ENCODE results near the gene TNFAIP8L3. TPM values are rescaled to one million over a fixed set of nuclear protein-coding genes. Genes with fewer than 3 reads are reported as not detected.
A peak's percentile ranks its signal among the peaks of the same experiment; 100 is the strongest.
"Not testable (repeated sequence)": the region's sequence is repeated elsewhere in the genome, so short reads cannot be mapped to it uniquely, and the experiment has no call there.

The TNFAIP8L3 gene
- total RNA-seq (9.7 TPM), polyA plus RNA-seq (31.2 TPM)

- Histone ChIP-seq H3K27ac (ENCODE audit: low read depth) (peak within 1 kb of the TSS; percentile 74), H3K4me1 (ENCODE audit: insufficient read depth) (no peaks in the 10 kb centered on the region), H3K36me3 (ENCODE audit: insufficient read depth) (no peaks in the 10 kb centered on the region), H3K4me3 (ENCODE audit: low read depth, low read length) (peak within 1 kb of the TSS; percentile 80)
- DNase-seq (ENCODE audit: extremely low spot score), result no peak
- 2% methylated on average over 98 of the region's 98 CpGs for WGBS
Measured at GRCh38 chr15:51094606-51095569, at the start of gene TNFAIP8L3. Gene TNFAIP8L3, minus strand, starts transcription at chr15:51094906. Its CDS starts 311 bp downstream, at chr15:51094595.

GRCh38 chr15:51144021-51144532, 49.4 kb upstream of the TNFAIP8L3 start:
- H3K4me3 ChIP-seq (ENCODE audit: low read depth, low read length), result no peak overlapping the region
- WGBS, result 56% methylated on average over 3 of the region's 3 CpGs
- H3K36me3 ChIP-seq (ENCODE audit: insufficient read depth), result no peaks in the 10 kb centered on the region
- no peaks in the 10 kb centered on the region for H3K4me1 ChIP-seq (ENCODE audit: insufficient read depth)
- DNase-seq (ENCODE audit: extremely low spot score), result no peak
- no peak overlapping the region for H3K27ac ChIP-seq (ENCODE audit: low read depth)

DNA sequence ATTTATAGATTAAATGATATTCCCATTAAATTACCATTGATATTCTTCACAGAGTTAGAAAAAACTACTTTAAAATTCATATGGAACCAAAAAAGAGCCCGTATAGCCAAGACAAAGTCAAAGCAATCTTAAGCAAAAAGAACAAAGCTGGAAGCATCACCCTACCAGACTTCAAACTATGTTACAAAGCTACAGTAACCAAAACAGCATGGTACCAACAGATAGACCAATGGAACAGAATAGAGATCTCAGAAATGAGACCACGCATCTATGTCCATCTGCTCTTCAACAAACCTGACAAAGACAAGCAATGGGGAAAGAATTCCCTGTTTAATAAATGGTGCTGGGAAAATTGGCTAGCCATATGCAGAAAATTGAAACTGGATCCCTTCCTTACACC, 45.6 kb upstream of the TNFAIP8L3 start:
- not testable (repeated sequence) for DNase-seq (ENCODE audit: extremely low spot score); H3K4me3 ChIP-seq (ENCODE audit: low read depth, low read length); H3K36me3 ChIP-seq (ENCODE audit: insufficient read depth); H3K27ac ChIP-seq (ENCODE audit: low read depth); H3K4me1 ChIP-seq (ENCODE audit: insufficient read depth)
- 94% methylated on average over 2 of the region's 2 CpGs for WGBS

- no peak for DNase-seq (ENCODE audit: extremely low spot score)
- Histone ChIP-seq H3K27ac (ENCODE audit: low read depth) (no peak overlapping the region), H3K4me3 (ENCODE audit: low read depth, low read length) (no peak overlapping the region), H3K4me1 (ENCODE audit: insufficient read depth) (no peaks in the 10 kb centered on the region), H3K36me3 (ENCODE audit: insufficient read depth) (no peaks in the 10 kb centered on the region)
- WGBS, result 77% methylated on average over 1 of the region's 1 CpG
Measured at GRCh38 chr15:51139091-51139490, 44.4 kb upstream of the TNFAIP8L3 start.

DNA sequence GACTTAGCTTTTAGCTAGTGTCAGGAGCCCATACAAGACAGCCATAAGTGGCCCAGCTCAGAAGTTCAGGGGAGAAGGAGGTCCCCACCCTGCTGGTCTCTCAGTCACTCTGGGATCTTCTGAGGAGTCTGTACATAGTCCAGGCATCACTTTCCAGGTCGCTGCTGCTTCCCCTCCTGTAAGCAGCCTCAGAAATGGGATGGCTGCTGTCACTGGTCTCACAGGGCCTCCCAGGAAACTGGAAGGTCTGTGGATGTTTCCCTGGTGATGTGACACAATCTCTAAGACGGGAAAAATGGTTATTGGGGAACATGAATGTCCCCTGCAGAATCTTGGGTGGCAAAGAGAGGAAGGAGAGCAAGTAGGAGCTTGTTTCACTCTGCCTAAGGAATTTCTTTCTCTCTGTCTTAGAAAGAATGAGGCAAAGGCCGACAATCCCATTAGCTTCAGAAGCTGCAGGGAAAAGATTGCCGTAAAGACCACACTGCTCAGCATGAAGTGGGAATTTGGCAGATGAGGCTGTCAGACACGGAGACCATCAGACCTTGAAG, 43.2 kb upstream of the TNFAIP8L3 start:
- no peaks in the 10 kb centered on the region for H3K36me3 ChIP-seq (ENCODE audit: insufficient read depth)

GRCh38 chr15:51137024-51137423, 42.3 kb upstream of the TNFAIP8L3 start:
- 81% methylated on average over 1 of the region's 1 CpG for WGBS

More for the DNA sequence above, 43.2 kb upstream of the TNFAIP8L3 start:
- H3K27ac ChIP-seq (ENCODE audit: low read depth), result no peak overlapping the region
- no peak overlapping the region for H3K4me3 ChIP-seq (ENCODE audit: low read depth, low read length)
- no peak for DNase-seq (ENCODE audit: extremely low spot score)
- H3K4me1 ChIP-seq (ENCODE audit: insufficient read depth), result no peaks in the 10 kb centered on the region
- WGBS, result 65% methylated on average over 5 of the region's 5 CpGs

GRCh38 chr15:51135276-51135675, 40.6 kb upstream of the TNFAIP8L3 start:
- no peak for DNase-seq (ENCODE audit: extremely low spot score)
- no peak overlapping the region for H3K4me3 ChIP-seq (ENCODE audit: low read depth, low read length)
- WGBS, result 95% methylated on average over 2 of the region's 2 CpGs

More at GRCh38 chr15:51137024-51137423, 42.3 kb upstream of the TNFAIP8L3 start:
- no peaks in the 10 kb centered on the region for H3K36me3 ChIP-seq (ENCODE audit: insufficient read depth)
- no peak for DNase-seq (ENCODE audit: extremely low spot score)
- no peaks in the 10 kb centered on the region for H3K4me1 ChIP-seq (ENCODE audit: insufficient read depth)
- H3K27ac ChIP-seq (ENCODE audit: low read depth), result no peak overlapping the region
- no peak overlapping the region for H3K4me3 ChIP-seq (ENCODE audit: low read depth, low read length)

DNA sequence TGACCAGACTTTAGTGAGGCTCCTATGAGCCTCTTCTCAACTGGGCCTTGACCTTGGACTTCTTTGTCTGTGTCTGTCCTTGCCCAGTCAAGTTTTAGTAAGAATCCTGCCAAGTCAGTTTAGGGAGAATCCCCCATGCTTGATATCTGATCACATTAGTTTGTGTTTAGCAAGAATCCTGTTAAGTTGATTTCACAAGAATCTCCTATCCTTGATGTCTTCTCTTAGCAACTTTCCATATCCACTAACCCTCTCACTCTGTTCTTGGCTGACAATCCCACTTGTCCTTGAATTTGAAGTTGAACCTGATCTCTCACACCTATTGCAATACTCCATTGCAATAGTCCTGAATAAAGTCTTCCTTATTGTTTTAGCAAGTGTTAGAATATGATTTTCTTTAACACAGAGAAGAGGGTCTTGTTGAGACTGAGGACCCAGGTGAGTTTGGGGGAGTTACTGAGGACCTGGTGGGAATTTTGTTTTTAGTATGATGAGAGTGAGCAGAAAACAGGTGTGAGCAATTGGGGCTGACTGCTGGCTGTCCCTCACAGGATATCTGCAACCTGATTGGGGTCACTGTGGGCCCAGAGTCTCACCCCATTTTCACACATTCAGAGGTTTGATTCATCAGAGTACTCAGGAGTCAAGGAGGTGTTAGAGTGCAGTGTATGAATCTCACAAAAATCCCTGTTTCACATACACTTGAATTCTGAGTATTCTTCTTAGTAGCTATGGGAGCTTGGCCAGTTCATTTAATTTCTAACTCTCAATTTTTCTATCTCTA, 39.9 kb upstream of the TNFAIP8L3 start:
- DNase-seq (ENCODE audit: extremely low spot score), result no peak
- Histone ChIP-seq H3K36me3 (ENCODE audit: insufficient read depth) (no peaks in the 10 kb centered on the region), H3K27ac (ENCODE audit: low read depth) (no peak overlapping the region), H3K4me1 (ENCODE audit: insufficient read depth) (no peaks in the 10 kb centered on the region), H3K4me3 (ENCODE audit: low read depth, low read length) (no peak overlapping the region)

More at GRCh38 chr15:51135276-51135675, 40.6 kb upstream of the TNFAIP8L3 start:
- Histone ChIP-seq H3K27ac (ENCODE audit: low read depth) (no peak overlapping the region), H3K4me1 (ENCODE audit: insufficient read depth) (no peaks in the 10 kb centered on the region), H3K36me3 (ENCODE audit: insufficient read depth) (no peaks in the 10 kb centered on the region)

DNA sequence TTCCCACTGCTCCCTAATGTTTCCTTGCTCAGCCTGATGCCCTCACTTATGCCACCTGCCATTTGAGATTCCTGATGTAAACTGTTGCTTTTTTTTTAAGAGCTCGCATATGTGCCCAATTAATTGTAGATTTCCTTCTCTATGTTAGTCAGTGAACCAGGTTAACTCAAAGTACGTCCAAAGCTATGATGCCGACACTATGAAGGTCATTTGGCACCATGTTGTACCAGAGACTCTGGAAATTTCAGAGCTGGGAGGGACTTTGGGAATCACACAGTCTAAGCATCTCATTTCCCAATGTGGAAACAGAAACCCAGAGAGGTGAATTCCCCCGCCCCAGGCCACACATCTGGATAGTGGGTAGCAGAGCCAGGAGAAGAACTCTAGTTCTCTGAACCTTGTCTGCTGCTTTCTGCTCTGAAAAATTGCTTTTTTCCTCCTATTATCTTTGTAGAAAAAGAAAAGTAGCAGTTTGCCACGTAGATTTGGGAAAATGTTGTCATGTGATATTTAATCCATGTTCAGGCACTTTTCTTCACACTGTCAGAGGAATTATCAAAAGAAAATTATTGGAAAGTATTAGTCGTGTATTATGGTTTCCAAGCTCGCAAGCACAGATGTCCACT, 38.5 kb upstream of the TNFAIP8L3 start:
- H3K4me3 ChIP-seq (ENCODE audit: low read depth, low read length), result no peak overlapping the region
- WGBS, result 65% methylated on average over 7 of the region's 7 CpGs
- no peak overlapping the region for H3K27ac ChIP-seq (ENCODE audit: low read depth)
- no peaks in the 10 kb centered on the region for H3K4me1 ChIP-seq (ENCODE audit: insufficient read depth)
- H3K36me3 ChIP-seq (ENCODE audit: insufficient read depth), result no peaks in the 10 kb centered on the region
- no peak for DNase-seq (ENCODE audit: extremely low spot score)

- WGBS, result 67% methylated on average over 6 of the region's 6 CpGs
- Histone ChIP-seq H3K36me3 (ENCODE audit: insufficient read depth) (no peaks in the 10 kb centered on the region), H3K27ac (ENCODE audit: low read depth) (no peak overlapping the region), H3K4me1 (ENCODE audit: insufficient read depth) (no peaks in the 10 kb centered on the region), H3K4me3 (ENCODE audit: low read depth, low read length) (no peak overlapping the region)
- no peak for DNase-seq (ENCODE audit: extremely low spot score)
Measured at GRCh38 chr15:51132384-51133139, 37.9 kb upstream of the TNFAIP8L3 start.

- DNase-seq (ENCODE audit: extremely low spot score), result no peak
- 74% methylated on average over 4 of the region's 4 CpGs for WGBS
- H3K36me3 ChIP-seq (ENCODE audit: insufficient read depth), result no peaks in the 10 kb centered on the region
- H3K4me1 ChIP-seq (ENCODE audit: insufficient read depth), result no peaks in the 10 kb centered on the region
- no peak overlapping the region for H3K27ac ChIP-seq (ENCODE audit: low read depth)
- H3K4me3 ChIP-seq (ENCODE audit: low read depth, low read length), result no peak overlapping the region
Measured at GRCh38 chr15:51131596-51132290, 37.0 kb upstream of the TNFAIP8L3 start.

- no peaks in the 10 kb centered on the region for H3K36me3 ChIP-seq (ENCODE audit: insufficient read depth)
- no peaks in the 10 kb centered on the region for H3K4me1 ChIP-seq (ENCODE audit: insufficient read depth)
- H3K4me3 ChIP-seq (ENCODE audit: low read depth, low read length), result no peak overlapping the region
- WGBS, result 90% methylated on average over 1 of the region's 1 CpG
- H3K27ac ChIP-seq (ENCODE audit: low read depth), result no peak overlapping the region
- DNase-seq (ENCODE audit: extremely low spot score), result no peak
Measured at GRCh38 chr15:51130344-51130743, 35.6 kb upstream of the TNFAIP8L3 start.

Data from urinary bladder (tissue), 4 donors.